Gastrocnemius medialis (tissue), 4 donors: ENCODE measurements around the gene ARNT2. TPM values are rescaled to one million over a fixed set of nuclear protein-coding genes. Genes with fewer than 3 reads are reported as not detected.

Experiments used
- ATAC-seq, 2 donors: fragments of 150-250 bp; one replicate each; pipeline ENCODE4 v1.9.1; 2016
- DNase-seq, 2 donors: peaks; one replicate each; pipeline ENCODE4 v3.0.0-alpha.2; 2019
- H3K27ac ChIP-seq, 4 donors: fragments of 200-600 bp; sonication (generic); 1 replicate in 1 of 4; 2 replicates in 3 of 4; pipeline ENCODE4 v1.5.1; 2016 to 2018; ENCODE audit warnings: mild to moderate bottlenecking in 2 of 4, moderate library complexity in 1 of 4
- H3K27me3 ChIP-seq, 3 donors: fragments of 200-600 bp; sonication (generic) in 2 of 3; 1 replicate in 1 of 3; 2 replicates in 2 of 3; pipeline versions ENCODE4 v1.5.1 to v1.6.0; 2016 to 2019; ENCODE audit warnings: mild to moderate bottlenecking in 1 of 3, moderate library complexity in 1 of 3
- H3K36me3 ChIP-seq, 2 donors: fragments of 200-600 bp; sonication (generic) in 1 of 2; one replicate each; pipeline ENCODE4 v1.5.1; 2017 to 2018
- H3K4me1 ChIP-seq, 2 donors: fragments of 200-600 bp; sonication (generic) in 1 of 2; one replicate each; pipeline ENCODE4 v1.5.1; 2016 to 2017; ENCODE audit warnings: mild to moderate bottlenecking in 2 of 2
- H3K4me3 ChIP-seq, 4 donors: fragments of 200-600 bp; sonication (generic) in 3 of 4; 1 replicate in 1 of 4; 2 replicates in 3 of 4; pipeline ENCODE4 v1.5.1; 2016 to 2019; ENCODE audit warnings: mild to moderate bottlenecking in 2 of 4
- H3K9me3 ChIP-seq, 3 donors: fragments of 200-600 bp; sonication (generic) in 2 of 3; 1 replicate in 1 of 3; 2 replicates in 2 of 3; pipeline ENCODE4 v1.5.1; 2016 to 2019
- CTCF ChIP-seq, 5 experiments: fragments of 450-650 bp in 3 of 5; fragments of 200-600 bp in 2 of 5; sonication (generic) in 2 of 5; IDR thresholded peaks in 4 of 5; conservative IDR thresholded peaks in 1 of 5; 1 replicate in 4 of 5; 2 replicates in 1 of 5; pipeline ENCODE4 v1.5.1; 2016 to 2019; ENCODE audit warnings: antibody characterized with exemption in 5 of 5, mild to moderate bottlenecking in 3 of 5, moderate library complexity in 3 of 5
- POLR2A ChIP-seq, 2 donors: fragments of 450-650 bp; IDR thresholded peaks; one replicate each; pipeline ENCODE4 v1.6.1; 2017; ENCODE audit warnings: antibody characterized with exemption in 2 of 2, mild to moderate bottlenecking in 2 of 2, moderate library complexity in 2 of 2
- in situ Hi-C, 4 donors: fragments of 200-750 bp; cut with MboI; loops; one replicate each; pipeline versions ENCODE4 v1.15.0 to v1.8.0; 2017; ENCODE audit warnings: low sequenced_read_pairs in 4 of 4
- intact Hi-C: fragments of 100-400 bp; cut with DNase I; formaldehyde crosslinking; loops from one replicate; pipeline ENCODE4 v1.15.1; 2023; ENCODE audit warnings: low total_unique reads
- total RNA-seq, 4 donors: library from RNA; depleted of rRNA; stranded (reverse); fragments of >200 nt; gene quantifications; one replicate each; pipeline versions ENCODE4 v1.1.0 to v1.2.3, GENCODE V29; 2016

The ARNT2 gene
- total RNA-seq, 4 donors from 2014 or later, result 4.1 to 23.5 (median 6.6) TPM

DNA sequence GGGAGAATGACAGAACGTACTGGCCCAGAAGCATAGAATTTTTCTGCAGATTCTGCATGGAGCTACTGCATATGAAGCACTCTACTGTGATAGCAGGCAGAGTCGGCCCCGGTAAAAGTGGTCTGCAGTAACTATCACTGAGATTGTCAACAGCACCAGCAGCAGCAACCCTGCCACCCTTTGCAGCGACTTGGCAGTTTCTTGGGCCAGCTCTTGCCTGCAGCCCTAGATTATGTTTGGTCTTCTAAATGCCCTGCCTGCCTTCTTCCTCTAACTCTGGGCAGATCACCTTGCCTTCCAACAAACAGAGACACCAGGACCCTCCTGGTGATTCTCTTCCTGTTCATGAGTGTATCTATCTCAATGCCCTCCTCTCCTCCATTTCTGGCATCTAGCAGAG, 161.8 kb downstream of the ARNT2 start:
- ATAC-seq (no peak), DNase-seq (no peak)
- Histone ChIP-seq H3K27ac (no peak overlapping the region), H3K9me3 (no peaks in the 10 kb centered on the region), H3K27me3 (no peaks in the 10 kb centered on the region), H3K4me1 (no peaks in the 10 kb centered on the region), H3K4me3 (no peak overlapping the region), H3K36me3 (no peaks in the 10 kb centered on the region)
- TF ChIP-seq POLR2A (IDR thresholded peaks at IDR 0.05), result no peak
- TF ChIP-seq CTCF (IDR thresholded peaks at IDR 0.05 in 4 of 5, conservative IDR thresholded peaks at IDR 0.05 in 1 of 5), result no peak
- intact Hi-C loops (no loop called here), in situ Hi-C loops (loop anchor here in 3 of 4 donors (25.0 kb wide), 2 partner anchors 221 to 396 kb away; partner anchors contain the start of gene CEMIP (in 1 of the 3))

DNA sequence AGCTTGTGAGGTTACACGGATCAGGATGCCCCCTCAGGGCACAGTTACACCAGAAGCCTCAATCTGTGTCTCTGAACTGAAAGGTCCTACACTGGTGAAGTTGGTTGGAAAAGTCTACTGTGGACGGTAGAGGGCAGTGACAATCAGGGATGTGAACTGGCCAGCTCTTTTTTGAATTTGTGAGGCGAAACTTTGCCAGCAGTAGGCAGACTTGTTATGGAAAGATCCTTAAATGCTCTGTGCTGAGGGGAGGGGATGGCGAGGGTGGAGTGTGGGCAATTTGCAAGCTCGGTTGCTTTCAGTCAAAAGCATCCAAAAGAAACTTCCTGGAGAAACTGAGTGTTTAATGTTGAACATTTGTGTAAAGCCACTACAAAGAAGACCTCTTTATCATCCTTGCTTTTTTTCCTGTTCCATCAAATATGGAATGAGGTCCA, 163.6 kb downstream of the ARNT2 start:
- TF ChIP-seq POLR2A (IDR thresholded peaks at IDR 0.05) (no peak), CTCF (IDR thresholded peaks at IDR 0.05 in 4 of 5, conservative IDR thresholded peaks at IDR 0.05 in 1 of 5) (peak in 4 of 5 experiments; percentile 12 to 47 (median 36))
- DNase-seq (peak in 1 of 2 donors; percentile 14), ATAC-seq (peak in 1 of 2 donors; percentile 49)
- Histone ChIP-seq H3K9me3 (no peaks in the 10 kb centered on the region), H3K4me1 (no peaks in the 10 kb centered on the region), H3K27me3 (no peaks in the 10 kb centered on the region), H3K27ac (no peak overlapping the region), H3K36me3 (no peaks in the 10 kb centered on the region), H3K4me3 (no peak overlapping the region)
- intact Hi-C loops, result loop anchor here (1.0 kb wide), 1 partner anchor 209 kb away; no protein-coding TSS in a partner anchor
- in situ Hi-C loops, result loop anchor here in 3 of 4 donors (25.0 kb wide), 2 partner anchors 220 to 395 kb away; partner anchors contain the start of gene CEMIP (in 1 of the 3)

GRCh38 chr15:80568298-80568697, 164.1 kb downstream of the ARNT2 start:
- H3K36me3 ChIP-seq, result no peaks in the 10 kb centered on the region
- H3K27ac ChIP-seq, result no peak overlapping the region
- H3K27me3 ChIP-seq, result no peaks in the 10 kb centered on the region
- H3K4me3 ChIP-seq, result no peak overlapping the region
- TF ChIP-seq POLR2A (IDR thresholded peaks at IDR 0.05) (no peak), CTCF (IDR thresholded peaks at IDR 0.05 in 4 of 5, conservative IDR thresholded peaks at IDR 0.05 in 1 of 5) (no peak)
- ATAC-seq, result no peak
- DNase-seq, result no peak
- in situ Hi-C loops (loop anchor here in 3 of 4 donors (25.0 kb wide), 2 partner anchors 219 to 394 kb away; partner anchors contain the start of gene CEMIP (in 1 of the 3)), intact Hi-C loops (no loop called here)
- H3K9me3 ChIP-seq, result no peaks in the 10 kb centered on the region
- H3K4me1 ChIP-seq, result no peaks in the 10 kb centered on the region

DNA sequence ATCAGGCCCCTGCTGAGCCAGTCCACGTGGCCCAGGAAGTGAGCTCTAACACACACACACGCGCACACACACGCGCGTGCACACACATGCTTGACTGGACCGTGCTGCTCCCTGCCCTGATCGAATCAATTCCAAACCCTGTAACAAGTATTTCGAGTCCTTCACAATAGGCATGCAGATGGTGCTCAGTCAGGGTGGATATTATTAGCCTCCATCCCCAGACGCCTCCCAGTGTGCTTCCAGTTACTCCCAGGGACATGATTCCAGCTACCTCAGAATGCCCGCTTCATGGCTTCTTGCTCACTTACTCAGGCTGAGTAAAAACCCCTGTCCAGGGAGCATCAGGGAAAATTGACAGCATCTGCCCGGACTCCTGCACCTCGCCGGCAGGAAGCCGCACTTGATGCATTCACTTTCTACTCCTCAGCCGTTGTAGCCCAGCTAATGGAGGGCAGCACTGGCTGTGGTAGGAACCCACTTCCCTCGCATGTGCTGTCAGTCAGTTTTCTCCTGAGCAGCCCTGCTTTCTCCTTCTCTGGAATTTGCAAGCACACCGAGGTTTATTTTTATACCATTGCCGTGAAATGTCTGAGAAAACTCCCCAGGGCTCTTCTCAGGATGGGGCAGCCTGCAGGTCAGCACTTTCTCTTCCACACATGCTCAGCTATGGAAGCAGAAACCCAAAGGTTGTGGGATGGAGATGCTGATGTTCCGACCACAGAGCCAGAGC, 164.9 kb downstream of the ARNT2 start:
- Histone ChIP-seq H3K4me3 (no peak overlapping the region), H3K27me3 (no peaks in the 10 kb centered on the region), H3K9me3 (no peaks in the 10 kb centered on the region), H3K27ac (no peak overlapping the region), H3K4me1 (no peaks in the 10 kb centered on the region), H3K36me3 (no peaks in the 10 kb centered on the region)
- DNase-seq (no peak), ATAC-seq (no peak)
- TF ChIP-seq CTCF (IDR thresholded peaks at IDR 0.05 in 4 of 5, conservative IDR thresholded peaks at IDR 0.05 in 1 of 5), result no peak
- TF ChIP-seq POLR2A (IDR thresholded peaks at IDR 0.05), result no peak
- intact Hi-C loops (no loop called here), in situ Hi-C loops (loop anchor here in 3 of 4 donors (25.0 kb wide), 2 partner anchors 218 to 393 kb away; partner anchors contain the start of gene CEMIP (in 1 of the 3))
